Nephron progenitor cell (in vitro differentiated cells): ENCODE data around the gene IL1R2.

Experiments used
- DNase-seq: peaks from one replicate; pipeline ENCODE4 v3.0.0; 2021
- H3K27ac Mint-ChIP-seq: 2 replicates; pipeline ENCODE4 v1.8.0; 2021; ENCODE audit warnings: mild to moderate bottlenecking, moderate library complexity, mixed read lengths
- H3K27me3 Mint-ChIP-seq: 2 replicates; pipeline ENCODE4 v1.8.0; 2021; ENCODE audit warnings: mild to moderate bottlenecking, low read depth, mixed read lengths; ENCODE audit not compliant: poor library complexity
- H3K36me3 Mint-ChIP-seq: 2 replicates; pipeline ENCODE4 v1.8.0; 2021; ENCODE audit warnings: low read depth, mixed read lengths
- H3K4me1 Mint-ChIP-seq: 2 replicates; pipeline ENCODE4 v1.8.0; 2021; ENCODE audit warnings: mixed read lengths
- H3K4me3 Mint-ChIP-seq: 2 replicates; pipeline ENCODE4 v1.8.0; 2021; ENCODE audit warnings: mild to moderate bottlenecking, moderate library complexity, mixed read lengths
- H3K9me3 Mint-ChIP-seq: 2 replicates; pipeline ENCODE4 v1.8.0; 2021; ENCODE audit warnings: mild to moderate bottlenecking, moderate library complexity, mixed read lengths
- CTCF ChIP-seq: fragments of 200-600 bp; sonication (generic); IDR thresholded peaks from 2 replicates; pipeline ENCODE4 v1.5.0; 2021; ENCODE audit warnings: antibody characterized with exemption

IL1R2 gene

GRCh38 chr2:101976891-101977290 is 14.9 kb upstream of the IL1R2 start:
- H3K27ac Mint-ChIP-seq, result no peak overlapping the region
- H3K27me3 Mint-ChIP-seq, result peaks cover 3% of the 10 kb centered on the region
- H3K4me3 Mint-ChIP-seq, result no peak overlapping the region
- H3K36me3 Mint-ChIP-seq, result no peaks in the 10 kb centered on the region
- no peak for DNase-seq
- peaks cover 2% of the 10 kb centered on the region for H3K9me3 Mint-ChIP-seq
- H3K4me1 Mint-ChIP-seq, result peaks cover 27% of the 10 kb centered on the region
- no peak for TF ChIP-seq CTCF

- no peak overlapping the region for H3K4me3 Mint-ChIP-seq
- no peak overlapping the region for H3K27ac Mint-ChIP-seq
- H3K9me3 Mint-ChIP-seq, result no peaks in the 10 kb centered on the region
- no peak for TF ChIP-seq CTCF
- DNase-seq, result no peak
- peaks cover 12% of the 10 kb centered on the region for H3K4me1 Mint-ChIP-seq
- H3K36me3 Mint-ChIP-seq, result no peaks in the 10 kb centered on the region
- no peaks in the 10 kb centered on the region for H3K27me3 Mint-ChIP-seq
Measured at GRCh38 chr2:101980368-101980767, 11.4 kb upstream of the IL1R2 start.

DNA sequence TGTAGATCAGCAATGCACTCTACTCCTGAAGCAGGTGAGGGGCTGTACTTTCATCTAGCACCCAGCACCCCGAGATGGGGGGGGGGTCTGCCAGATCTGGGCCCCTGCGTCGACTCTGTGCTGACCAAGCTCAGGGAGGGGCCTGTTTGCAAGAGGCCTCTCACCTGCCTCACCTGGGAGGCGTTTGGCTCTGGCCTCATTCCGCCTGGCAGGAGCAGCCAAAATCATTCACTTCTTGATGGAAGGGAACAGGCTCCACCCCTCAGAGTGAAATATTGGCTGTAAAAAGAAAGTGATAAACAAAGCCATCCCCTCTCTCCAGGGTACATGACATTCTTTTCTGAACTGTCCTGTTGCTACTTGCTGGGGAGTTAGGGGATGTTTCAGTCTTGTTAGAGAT is 10.7 kb upstream of the IL1R2 start:
- Mint-ChIP-seq H3K9me3 (no peaks in the 10 kb centered on the region), H3K4me1 (peaks cover 5% of the 10 kb centered on the region), H3K27ac (no peak overlapping the region), H3K36me3 (no peaks in the 10 kb centered on the region), H3K27me3 (no peaks in the 10 kb centered on the region), H3K4me3 (no peak overlapping the region)
- DNase-seq, result no peak
- no peak for TF ChIP-seq CTCF

DNA sequence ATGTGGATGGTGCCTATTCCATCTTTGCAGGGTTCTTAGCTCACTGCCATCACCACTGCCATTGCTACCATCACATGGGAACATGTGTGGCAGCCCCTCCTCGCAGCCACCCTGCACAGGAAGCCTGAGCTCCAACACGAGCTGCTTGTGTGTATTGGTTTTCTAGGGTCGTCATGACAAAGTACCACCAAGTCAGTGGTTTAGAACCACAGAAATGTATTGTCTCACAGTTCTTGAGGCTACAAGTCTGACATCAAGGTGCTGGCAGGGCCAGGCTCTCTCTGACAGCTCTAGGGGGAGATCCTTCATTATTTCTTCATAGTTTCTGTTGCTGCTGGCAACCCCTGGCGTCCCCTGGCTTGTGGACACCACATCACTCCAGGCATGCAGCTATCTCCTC is 10.3 kb upstream of the IL1R2 start:
- H3K9me3 Mint-ChIP-seq, result no peaks in the 10 kb centered on the region
- no peak for TF ChIP-seq CTCF
- no peak overlapping the region for H3K27ac Mint-ChIP-seq
- peaks cover 8% of the 10 kb centered on the region for H3K4me1 Mint-ChIP-seq
- no peak for DNase-seq
- H3K4me3 Mint-ChIP-seq, result no peak overlapping the region
- no peaks in the 10 kb centered on the region for H3K27me3 Mint-ChIP-seq
- no peaks in the 10 kb centered on the region for H3K36me3 Mint-ChIP-seq

GRCh38 chr2:101982495-101983029 is 9.2 kb upstream of the IL1R2 start:
- H3K4me1 Mint-ChIP-seq, result peaks cover 10% of the 10 kb centered on the region
- DNase-seq, result no peak
- no peak overlapping the region for H3K27ac Mint-ChIP-seq
- H3K36me3 Mint-ChIP-seq, result no peaks in the 10 kb centered on the region
- H3K9me3 Mint-ChIP-seq, result no peaks in the 10 kb centered on the region
- no peak overlapping the region for H3K4me3 Mint-ChIP-seq
- TF ChIP-seq CTCF, result no peak
- no peaks in the 10 kb centered on the region for H3K27me3 Mint-ChIP-seq

GRCh38 chr2:101983486-101983885 is 8.3 kb upstream of the IL1R2 start:
- H3K27ac Mint-ChIP-seq, result no peak overlapping the region
- H3K4me1 Mint-ChIP-seq, result peaks cover 10% of the 10 kb centered on the region
- no peak for DNase-seq
- H3K4me3 Mint-ChIP-seq, result no peak overlapping the region
- no peaks in the 10 kb centered on the region for H3K9me3 Mint-ChIP-seq
- H3K27me3 Mint-ChIP-seq, result no peaks in the 10 kb centered on the region
- H3K36me3 Mint-ChIP-seq, result no peaks in the 10 kb centered on the region
- no peak for TF ChIP-seq CTCF
